ENCODE data around the gene OR10G7. TPM values are rescaled to one million over a fixed set of nuclear protein-coding genes. Genes with fewer than 3 reads are reported as not detected.

OR10G7 gene
- not detected for total RNA-seq

- intact Hi-C loops (cut with micrococcal nuclease): no loop called here
- ChIA-PET CTCF (no interaction called here), POLR2A (no interaction called here)
- H3K27me3 Mint-ChIP-seq: peaks cover under 1% of the 10 kb centered on the region
- DNase-seq (no peak), ATAC-seq (no peak)
- no peak within 1 kb of the TSS for H3K27ac Mint-ChIP-seq
- H3K4me3 Mint-ChIP-seq: no peak within 1 kb of the TSS
- no peaks in the 10 kb centered on the region for H3K36me3 Mint-ChIP-seq (ENCODE audit: low read depth)
- H3K9me3 Mint-ChIP-seq: no peaks in the 10 kb centered on the region
- no peaks in the 10 kb centered on the region for H3K4me1 Mint-ChIP-seq (ENCODE audit: low read depth)
- TF ChIP-seq CTCF (IDR thresholded peaks at IDR 0.05): no peak
Measured at GRCh38 chr11:124041254-124041653, at the start of gene OR10G7. TSS of gene OR10G7 (minus strand) at chr11:124041325. CDS start at chr11:124039001, 2,324 bp downstream.

GRCh38 chr11:124085997-124086846 lies 45.1 kb upstream of the OR10G7 start:
- no peak overlapping the region for H3K27ac Mint-ChIP-seq
- H3K4me3 Mint-ChIP-seq: no peak overlapping the region
- ATAC-seq: no peak
- TF ChIP-seq CTCF (IDR thresholded peaks at IDR 0.05): no peak
- ChIA-PET CTCF (no interaction called here), POLR2A (no interaction called here)
- H3K36me3 Mint-ChIP-seq (ENCODE audit: low read depth): no peaks in the 10 kb centered on the region
- intact Hi-C loops (cut with micrococcal nuclease): no loop called here
- DNase-seq: no peak
- no peaks in the 10 kb centered on the region for H3K4me1 Mint-ChIP-seq (ENCODE audit: low read depth)
- peaks cover 15% of the 10 kb centered on the region for H3K27me3 Mint-ChIP-seq
- no peaks in the 10 kb centered on the region for H3K9me3 Mint-ChIP-seq

- CTCF ChIA-PET: interaction anchor here (1.1 kb wide), 1 partner anchor 15 kb away, joined by 5 read pairs; no protein-coding TSS in a partner anchor
- TF ChIP-seq CTCF (IDR thresholded peaks at IDR 0.05): no peak
- POLR2A ChIA-PET: no interaction called here
- Mint-ChIP-seq H3K27me3 (peaks cover 16% of the 10 kb centered on the region), H3K4me1 (ENCODE audit: low read depth) (no peaks in the 10 kb centered on the region), H3K27ac (no peak overlapping the region), H3K9me3 (no peaks in the 10 kb centered on the region), H3K4me3 (no peak overlapping the region), H3K36me3 (ENCODE audit: low read depth) (no peaks in the 10 kb centered on the region)
- ATAC-seq (no peak), DNase-seq (no peak)
- intact Hi-C loops (cut with micrococcal nuclease): no loop called here
Measured at GRCh38 chr11:124085583-124085982, 44.5 kb upstream of the OR10G7 start.

- intact Hi-C loops (cut with micrococcal nuclease): no loop called here
- Mint-ChIP-seq H3K27me3 (peaks cover 22% of the 10 kb centered on the region), H3K9me3 (no peaks in the 10 kb centered on the region), H3K36me3 (ENCODE audit: low read depth) (no peaks in the 10 kb centered on the region), H3K4me1 (ENCODE audit: low read depth) (no peaks in the 10 kb centered on the region), H3K4me3 (no peak overlapping the region), H3K27ac (no peak overlapping the region)
- DNase-seq: no peak
- ATAC-seq: no peak
- TF ChIP-seq CTCF (IDR thresholded peaks at IDR 0.05): no peak
- POLR2A ChIA-PET: no interaction called here
- CTCF ChIA-PET: interaction anchor here (1.3 to 2.6 kb wide), 2 partner anchors 11 to 12 kb away, joined by 4 to 13 read pairs; no protein-coding TSS in a partner anchor
Measured at GRCh38 chr11:124082371-124082770, 41.2 kb upstream of the OR10G7 start.

GRCh38 chr11:124081483-124081882 lies 40.4 kb upstream of the OR10G7 start:
- DNase-seq (no peak), ATAC-seq (no peak)
- no peak for TF ChIP-seq CTCF (IDR thresholded peaks at IDR 0.05)
- peaks cover 1% of the 10 kb centered on the region for H3K4me1 Mint-ChIP-seq (ENCODE audit: low read depth)
- H3K4me3 Mint-ChIP-seq: no peak overlapping the region
- H3K9me3 Mint-ChIP-seq: no peaks in the 10 kb centered on the region
- POLR2A ChIA-PET: no interaction called here
- H3K27me3 Mint-ChIP-seq: peaks cover 28% of the 10 kb centered on the region
- intact Hi-C loops (cut with micrococcal nuclease): no loop called here
- CTCF ChIA-PET: interaction anchor here (1.3 to 2.6 kb wide), 2 partner anchors 10 to 11 kb away, joined by 4 to 13 read pairs; no protein-coding TSS in a partner anchor
- H3K27ac Mint-ChIP-seq: no peak overlapping the region
- no peaks in the 10 kb centered on the region for H3K36me3 Mint-ChIP-seq (ENCODE audit: low read depth)

Measured in activated CD8-positive, alpha-beta T cell treated with anti-CD3 and anti-CD28 coated beads for 36 hours (primary cell).